Stimulated activated CD8-positive, alpha-beta memory T cell treated with anti-CD3 and anti-CD28 coated beads, Interleukin-12 subunit alpha, Interleukin-12 subunit beta, amount 100 ng/mL, for 24 hours (primary cell): Measurements from ENCODE around the gene TBCC.
A peak's percentile ranks its signal among the peaks of the same experiment; 100 is the strongest.
"Not testable (repeated sequence)": the region's sequence is repeated elsewhere in the genome, so short reads cannot be mapped to it uniquely, and the experiment has no call there.

ENCODE experiments used
- DNase-seq: peaks from one replicate; pipeline ENCODE4 v3.0.0-alpha.2; 2020; ENCODE audit errors: extremely low read depth

TBCC gene

GRCh38 chr6:42733867-42734481, 11.9 kb downstream of the TBCC start:
- not testable (repeated sequence) for DNase-seq

GRCh38 chr6:42729731-42730130, 16.2 kb downstream of the TBCC start:
- no peak for DNase-seq

GRCh38 chr6:42727627-42728026, 18.3 kb downstream of the TBCC start:
- DNase-seq = no peak

GRCh38 chr6:42727087-42727611, 18.8 kb downstream of the TBCC start:
- DNase-seq = no peak

DNA sequence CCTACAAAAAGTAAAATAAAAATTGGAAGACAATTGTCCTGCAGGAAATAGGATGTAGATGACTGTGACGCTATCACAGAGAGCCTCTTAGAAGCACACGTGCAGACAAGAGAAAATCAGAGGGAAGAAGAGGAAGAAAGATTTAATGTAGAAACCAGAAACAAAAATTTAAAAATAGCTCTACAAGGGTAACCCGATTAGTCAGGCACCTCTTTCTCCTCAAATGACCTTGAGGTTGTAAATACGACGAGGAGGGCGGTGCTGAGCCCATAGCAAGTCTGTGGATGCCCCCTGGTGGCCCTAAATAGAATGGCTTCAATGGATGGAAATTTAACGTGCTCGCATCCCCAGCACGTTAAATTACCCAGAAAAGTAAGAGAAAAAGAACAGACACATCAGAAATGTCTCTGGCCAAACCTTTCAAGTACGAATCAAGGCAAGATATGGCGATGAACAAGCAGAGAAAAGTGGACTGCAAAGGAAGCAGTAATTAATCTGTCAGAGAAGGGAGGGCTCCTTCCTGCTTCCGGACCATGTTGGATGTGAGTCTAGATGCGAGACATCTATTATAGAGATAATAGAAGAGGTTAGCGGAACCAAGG, 19.3 kb downstream of the TBCC start:
- peak; percentile 30 for DNase-seq

DNA sequence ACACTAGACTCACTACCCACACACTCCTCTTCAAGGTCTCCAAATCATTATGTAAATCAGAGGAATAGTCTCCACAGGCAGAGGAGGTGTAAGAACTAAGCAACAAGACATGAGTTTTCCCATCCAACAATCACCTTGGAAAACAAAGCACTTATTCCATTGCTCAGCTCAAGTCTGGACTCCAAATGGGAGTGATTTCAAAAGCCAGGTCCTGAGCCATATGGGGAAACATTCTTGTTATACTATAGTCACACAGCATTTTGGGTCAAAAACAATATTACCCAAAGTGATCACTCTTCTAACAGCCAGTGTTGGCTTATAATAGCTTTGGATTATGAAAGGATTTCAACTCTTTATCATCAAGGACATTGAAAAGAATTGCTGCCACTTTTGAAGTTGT, 19.9 kb downstream of the TBCC start:
- no peak for DNase-seq

- no peak for DNase-seq
These were observed 21.1 kb downstream of the TBCC start for GRCh38 chr6:42724825-42725224.

GRCh38 chr6:42722497-42722896, 23.4 kb downstream of the TBCC start, which contains the start of gene PRPH2:
PRPH2 (minus strand) TSS chr6:42722597; CDS start chr6:42722334, 263 bp downstream.
- DNase-seq = no peak

DNA sequence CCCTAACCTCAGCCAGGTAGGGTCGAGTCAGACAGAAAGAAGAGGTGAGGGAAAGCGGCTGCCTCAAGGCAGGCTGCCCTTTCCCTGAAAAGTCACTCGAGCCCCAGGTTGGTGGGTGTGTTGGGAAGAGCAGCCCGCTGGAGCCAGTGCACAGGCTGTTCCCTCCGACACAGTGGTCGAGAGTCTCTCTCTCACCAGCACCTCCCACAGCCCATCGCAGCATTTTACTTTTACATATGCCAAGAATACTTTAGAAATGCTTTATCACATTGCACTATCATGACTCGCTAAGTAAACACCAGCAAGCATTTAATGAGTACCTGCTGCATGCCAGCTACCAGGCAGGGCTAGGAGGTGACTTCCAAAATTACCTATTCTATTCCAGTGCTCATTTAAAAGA, 25.2 kb downstream of the TBCC start:
- DNase-seq = no peak

- no peak for DNase-seq
These were observed 30.0 kb downstream of the TBCC start for GRCh38 chr6:42715871-42716270.

GRCh38 chr6:42714098-42714761, 31.7 kb downstream of the TBCC start:
- no peak for DNase-seq

- DNase-seq = no peak
These were observed 34.0 kb downstream of the TBCC start for GRCh38 chr6:42711930-42712329.

DNA sequence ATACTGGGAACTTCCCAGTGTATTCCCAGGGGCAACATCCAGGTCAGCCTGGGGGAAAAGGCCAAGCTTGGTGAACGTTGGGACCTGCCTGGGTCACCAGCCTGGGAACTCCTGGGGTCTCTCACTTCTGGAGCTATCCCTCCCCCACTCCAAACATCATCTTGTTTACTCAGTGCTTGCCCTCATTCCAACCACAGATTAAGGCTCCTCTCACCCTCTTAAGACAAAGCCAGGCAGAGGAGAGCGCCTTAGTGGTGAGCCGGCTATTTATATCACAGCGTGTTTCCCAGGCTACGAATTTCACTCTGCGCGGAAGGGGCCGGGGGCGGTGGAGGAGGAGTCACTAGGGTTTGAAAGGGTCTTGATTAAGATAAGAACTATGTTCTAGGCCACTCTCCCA, 35.6 kb downstream of the TBCC start:
- no peak for DNase-seq

GRCh38 chr6:42709871-42710270, 36.0 kb downstream of the TBCC start:
- no peak for DNase-seq

GRCh38 chr6:42708096-42708495, 37.8 kb downstream of the TBCC start:
- DNase-seq = no peak

GRCh38 chr6:42707595-42707994, 38.3 kb downstream of the TBCC start:
- DNase-seq = no peak

- DNase-seq = no peak
These were observed 40.9 kb downstream of the TBCC start for GRCh38 chr6:42704937-42705374.

DNA sequence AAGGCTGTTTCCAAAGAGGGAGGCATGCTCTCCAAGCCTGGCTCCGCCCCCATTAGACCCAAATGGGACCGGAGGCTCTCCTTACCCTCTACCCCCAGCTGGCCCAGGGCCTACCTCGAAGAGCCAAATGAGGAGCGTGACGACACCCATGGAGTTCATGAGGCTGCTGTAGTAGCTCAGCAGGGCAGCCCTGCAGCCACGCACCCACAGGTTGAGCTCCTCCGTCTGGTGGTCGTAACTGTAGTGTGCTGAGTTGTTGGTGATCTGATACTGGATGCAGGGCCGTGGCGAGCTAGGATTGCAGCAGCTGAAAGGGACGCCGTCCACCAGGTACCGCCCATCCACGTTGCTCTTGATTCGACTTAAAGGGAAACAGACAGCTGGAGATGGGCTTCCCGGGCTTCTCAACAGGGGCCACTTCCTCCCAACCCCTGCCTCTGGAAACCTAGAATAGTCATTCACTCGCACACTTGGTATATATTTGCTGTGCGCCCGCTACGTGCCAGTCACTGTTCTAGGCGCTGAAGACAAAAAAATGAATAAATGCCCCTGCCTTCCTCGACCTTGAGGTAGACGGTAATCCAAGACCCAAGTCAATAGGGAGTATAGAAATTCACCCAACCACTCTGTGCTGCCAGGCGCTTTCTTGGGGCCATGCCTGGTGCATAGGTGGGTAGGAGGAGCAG, 41.5 kb downstream of the TBCC start:
- no peak for DNase-seq

GRCh38 chr6:42702786-42703185, 43.1 kb downstream of the TBCC start:
- DNase-seq = not testable (repeated sequence)

DNA sequence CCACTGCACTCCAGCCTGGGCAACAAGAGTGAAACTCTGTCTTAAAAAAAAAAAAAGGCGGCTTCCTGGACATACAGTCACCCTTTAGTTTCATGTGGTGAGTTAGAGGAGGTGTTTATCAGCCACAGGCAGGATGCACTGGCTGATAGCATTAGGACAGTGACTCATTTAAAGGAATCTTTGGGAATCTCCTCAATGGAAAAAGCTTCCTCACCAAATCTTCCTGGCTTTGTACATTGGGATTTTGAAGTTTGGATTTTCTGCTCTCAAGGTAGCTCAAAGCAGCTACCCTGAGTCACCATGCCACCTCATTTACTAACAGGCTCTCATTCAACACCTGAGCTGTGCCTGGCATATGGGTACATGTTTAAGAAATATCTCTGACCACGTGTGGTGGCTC, 43.7 kb downstream of the TBCC start:
- no peak for DNase-seq

DNA sequence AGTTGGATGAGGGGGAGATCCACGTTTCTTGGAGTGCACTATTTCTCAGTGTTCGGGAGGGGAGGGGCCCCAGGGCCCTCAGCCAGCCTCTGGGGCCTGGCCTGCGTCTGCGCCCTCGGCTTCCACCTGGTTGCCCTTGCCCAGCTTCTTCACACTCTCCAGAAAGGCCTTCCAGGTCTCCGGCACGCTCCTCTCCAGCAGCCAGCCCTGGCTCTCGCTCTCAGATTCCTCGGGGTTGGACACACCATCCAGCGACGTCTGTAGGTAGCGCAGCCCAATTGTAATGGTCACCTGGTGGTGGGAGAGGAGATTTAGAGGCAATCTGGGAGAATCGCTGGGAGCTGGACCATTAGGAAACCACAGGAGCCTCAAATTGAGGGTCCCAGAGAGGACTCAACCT, 47.7 kb downstream of the TBCC start:
- DNase-seq = no peak

GRCh38 chr6:42697268-42697655, 48.6 kb downstream of the TBCC start:
- DNase-seq = no peak
